Uterus (tissue), 2 donors: ENCODE measurements around the gene TRIM61.

ENCODE experiments used
- CTCF ChIP-seq, 4 experiments: fragments of 200-600 bp in 2 of 4; fragments of 450-650 bp in 2 of 4; sonication (generic) in 2 of 4; IDR thresholded peaks; one replicate each; pipeline ENCODE4 v1.5.1; 2016 to 2019; ENCODE audit warnings: antibody characterized with exemption in 4 of 4, mild to moderate bottlenecking in 2 of 4, moderate library complexity in 1 of 4
- POLR2A ChIP-seq, 2 donors: fragments of 450-650 bp; IDR thresholded peaks; one replicate each; pipeline ENCODE4 v1.6.1; 2016; ENCODE audit warnings: antibody characterized with exemption in 2 of 2, mild to moderate bottlenecking in 1 of 2, moderate library complexity in 1 of 2

DNA sequence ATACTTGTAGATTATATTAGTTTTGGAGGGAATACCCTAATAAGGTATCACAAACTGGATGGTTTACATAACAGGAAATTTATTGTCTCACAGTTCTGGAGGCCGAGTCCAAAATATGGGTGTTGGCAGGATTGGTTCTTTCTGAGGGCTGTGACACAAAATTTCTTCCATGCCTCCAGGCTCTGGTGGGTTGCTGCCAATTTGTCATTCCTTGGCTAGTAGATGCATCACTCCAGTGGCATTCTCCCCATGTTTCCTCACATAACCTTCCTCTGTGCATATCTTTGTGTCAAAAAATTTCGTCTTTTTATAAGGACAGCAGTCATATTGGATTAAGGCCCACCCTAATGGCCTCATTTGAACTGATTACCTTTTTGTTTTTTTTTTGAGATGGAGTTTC is 51.2 kb downstream of the TRIM61 start:
- TF ChIP-seq CTCF (IDR thresholded peaks at IDR 0.05) = no peak
- TF ChIP-seq POLR2A (IDR thresholded peaks at IDR 0.05) = no peak
